ENCODE measurements around the gene GLIS1. TPM values are rescaled to one million over a fixed set of nuclear protein-coding genes. Genes with fewer than 3 reads are reported as not detected.

GLIS1 gene
- total RNA-seq, 1 experiment from 2014 or later, result 0.39 TPM

DNA sequence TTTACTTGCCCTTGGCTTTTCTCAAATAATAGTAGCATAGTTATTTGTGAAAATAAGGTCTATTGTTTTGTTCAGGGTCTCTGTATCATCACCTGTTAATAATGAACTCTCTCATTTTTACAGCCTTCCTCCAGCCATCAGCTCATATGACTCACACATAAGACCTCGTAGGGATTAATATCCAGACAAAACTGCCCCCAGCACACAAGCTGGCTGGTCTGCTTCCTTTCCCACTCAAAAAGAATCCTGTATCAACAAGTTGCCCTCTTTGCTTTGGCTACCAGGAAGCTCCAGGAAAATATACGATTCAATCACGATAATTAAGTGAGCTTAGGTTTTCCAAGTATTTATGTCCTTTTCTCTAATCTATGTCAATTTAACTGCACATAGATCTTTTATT is 160.6 kb downstream of the GLIS1 start:
- no peak for DNase-seq (ENCODE audit: low read depth, low spot score)

More for the DNA sequence above, 160.6 kb downstream of the GLIS1 start:
- H3K4me2 ChIP-seq (ENCODE audit: low read length), result no peak overlapping the region
- RAD21 ChIA-PET (ENCODE audit: low non-redundant PET in 1 of 2, low total read pairs in 2 of 2, uncharacterized antibody in 2 of 2, unreplicated experiment in 2 of 2), result no interaction called here
- H3K36me3 ChIP-seq (ENCODE audit: control insufficient read depth in 1 of 2, insufficient read depth in 2 of 2, low read length in 2 of 2), result no peaks in the 10 kb centered on the region
- no TSS peak for BruUV-seq (replicated peaks)
- intact Hi-C loops (cut with micrococcal nuclease), result no loop called here
- H3K4me1 ChIP-seq (ENCODE audit: control insufficient read depth in 1 of 2, insufficient read depth in 2 of 2, low read length in 2 of 2), result peaks cover 5 to 12% of the 10 kb centered on the region in 2 experiments; a peak in 2 of 4 replicates
- no peaks in the 10 kb centered on the region for H3K9me3 ChIP-seq (ENCODE audit: control insufficient read depth in 1 of 2, insufficient read depth in 1 of 2, low read depth in 1 of 2, low read length in 2 of 2)
- H3K4me3 ChIP-seq (replicated peaks in 1 of 2; ENCODE audit: low read depth in 1 of 2, low read length in 2 of 2), result no peak overlapping the region
- no peak overlapping the region for H3K27ac ChIP-seq (ENCODE audit: low read depth, low read length)
- H3K79me2 ChIP-seq (ENCODE audit: insufficient read depth, low read length), result no peaks in the 10 kb centered on the region
- no peak overlapping the region for H2AFZ ChIP-seq (ENCODE audit: low read depth, low read length, poor library complexity, severe bottlenecking)
- H3K27me3 ChIP-seq (ENCODE audit: insufficient read depth, low read length), result no peaks in the 10 kb centered on the region
- TF ChIP-seq, protein P1, sequence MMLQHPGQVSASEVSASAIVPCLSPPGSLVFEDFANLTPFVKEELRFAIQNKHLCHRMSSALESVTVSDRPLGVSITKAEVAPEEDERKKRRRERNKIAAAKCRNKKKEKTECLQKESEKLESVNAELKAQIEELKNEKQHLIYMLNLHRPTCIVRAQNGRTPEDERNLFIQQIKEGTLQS (IDR thresholded peaks at IDR 0.05), result no peak
- TF ChIP-seq EGR1 (IDR thresholded peaks at IDR 0.05; ENCODE audit: low read depth) (no peak), ZFX (IDR thresholded peaks at IDR 0.05) (no peak), RAD21 (IDR thresholded peaks at IDR 0.05; ENCODE audit: low read depth) (no peak), ELF1 (IDR thresholded peaks at IDR 0.05; ENCODE audit: borderline replicate concordance, low read depth) (no peak), EZH2 (IDR thresholded peaks at IDR 0.05) (no peak), FOSL1 (IDR thresholded peaks at IDR 0.05; ENCODE audit: low read depth) (no peak), CEBPB (IDR thresholded peaks at IDR 0.05; ENCODE audit: low read depth) (no peak), SP1 (IDR thresholded peaks at IDR 0.05; ENCODE audit: low read depth) (no peak), YY1 (IDR thresholded peaks at IDR 0.05; ENCODE audit: extremely low read depth, insufficient replicate concordance, low read depth, low read length) (no peak), POLR2A (IDR thresholded peaks at IDR 0.05; ENCODE audit: borderline replicate concordance, extremely low read depth, insufficient read depth, insufficient read length) (no peak), SRF (IDR thresholded peaks at IDR 0.05; ENCODE audit: low read depth) (no peak), TCF7L2 (IDR thresholded peaks at IDR 0.05; ENCODE audit: borderline replicate concordance, extremely low read depth, insufficient read depth, insufficient read length) (no peak), JUND (IDR thresholded peaks at IDR 0.05) (no peak), EZH2phosphoT487 (IDR thresholded peaks at IDR 0.05; ENCODE audit: borderline replicate concordance) (no peak)
- TF ChIP-seq, protein P2, sequence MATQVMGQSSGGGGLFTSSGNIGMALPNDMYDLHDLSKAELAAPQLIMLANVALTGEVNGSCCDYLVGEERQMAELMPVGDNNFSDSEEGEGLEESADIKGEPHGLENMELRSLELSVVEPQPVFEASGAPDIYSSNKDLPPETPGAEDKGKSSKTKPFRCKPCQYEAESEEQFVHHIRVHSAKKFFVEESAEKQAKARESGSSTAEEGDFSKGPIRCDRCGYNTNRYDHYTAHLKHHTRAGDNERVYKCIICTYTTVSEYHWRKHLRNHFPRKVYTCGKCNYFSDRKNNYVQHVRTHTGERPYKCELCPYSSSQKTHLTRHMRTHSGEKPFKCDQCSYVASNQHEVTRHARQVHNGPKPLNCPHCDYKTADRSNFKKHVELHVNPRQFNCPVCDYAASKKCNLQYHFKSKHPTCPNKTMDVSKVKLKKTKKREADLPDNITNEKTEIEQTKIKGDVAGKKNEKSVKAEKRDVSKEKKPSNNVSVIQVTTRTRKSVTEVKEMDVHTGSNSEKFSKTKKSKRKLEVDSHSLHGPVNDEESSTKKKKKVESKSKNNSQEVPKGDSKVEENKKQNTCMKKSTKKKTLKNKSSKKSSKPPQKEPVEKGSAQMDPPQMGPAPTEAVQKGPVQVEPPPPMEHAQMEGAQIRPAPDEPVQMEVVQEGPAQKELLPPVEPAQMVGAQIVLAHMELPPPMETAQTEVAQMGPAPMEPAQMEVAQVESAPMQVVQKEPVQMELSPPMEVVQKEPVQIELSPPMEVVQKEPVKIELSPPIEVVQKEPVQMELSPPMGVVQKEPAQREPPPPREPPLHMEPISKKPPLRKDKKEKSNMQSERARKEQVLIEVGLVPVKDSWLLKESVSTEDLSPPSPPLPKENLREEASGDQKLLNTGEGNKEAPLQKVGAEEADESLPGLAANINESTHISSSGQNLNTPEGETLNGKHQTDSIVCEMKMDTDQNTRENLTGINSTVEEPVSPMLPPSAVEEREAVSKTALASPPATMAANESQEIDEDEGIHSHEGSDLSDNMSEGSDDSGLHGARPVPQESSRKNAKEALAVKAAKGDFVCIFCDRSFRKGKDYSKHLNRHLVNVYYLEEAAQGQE (IDR thresholded peaks at IDR 0.05; ENCODE audit: low read depth), result no peak
- TF ChIP-seq, protein P3, sequence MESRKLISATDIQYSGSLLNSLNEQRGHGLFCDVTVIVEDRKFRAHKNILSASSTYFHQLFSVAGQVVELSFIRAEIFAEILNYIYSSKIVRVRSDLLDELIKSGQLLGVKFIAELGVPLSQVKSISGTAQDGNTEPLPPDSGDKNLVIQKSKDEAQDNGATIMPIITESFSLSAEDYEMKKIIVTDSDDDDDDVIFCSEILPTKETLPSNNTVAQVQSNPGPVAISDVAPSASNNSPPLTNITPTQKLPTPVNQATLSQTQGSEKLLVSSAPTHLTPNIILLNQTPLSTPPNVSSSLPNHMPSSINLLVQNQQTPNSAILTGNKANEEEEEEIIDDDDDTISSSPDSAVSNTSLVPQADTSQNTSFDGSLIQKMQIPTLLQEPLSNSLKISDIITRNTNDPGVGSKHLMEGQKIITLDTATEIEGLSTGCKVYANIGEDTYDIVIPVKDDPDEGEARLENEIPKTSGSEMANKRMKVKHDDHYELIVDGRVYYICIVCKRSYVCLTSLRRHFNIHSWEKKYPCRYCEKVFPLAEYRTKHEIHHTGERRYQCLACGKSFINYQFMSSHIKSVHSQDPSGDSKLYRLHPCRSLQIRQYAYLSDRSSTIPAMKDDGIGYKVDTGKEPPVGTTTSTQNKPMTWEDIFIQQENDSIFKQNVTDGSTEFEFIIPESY (IDR thresholded peaks at IDR 0.05; ENCODE audit: extremely low read depth, insufficient replicate concordance, low read length), result no peak
- TF ChIP-seq, protein P4, sequence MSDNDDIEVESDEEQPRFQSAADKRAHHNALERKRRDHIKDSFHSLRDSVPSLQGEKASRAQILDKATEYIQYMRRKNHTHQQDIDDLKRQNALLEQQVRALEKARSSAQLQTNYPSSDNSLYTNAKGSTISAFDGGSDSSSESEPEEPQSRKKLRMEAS (IDR thresholded peaks at IDR 0.05), result no peak
- H3K9ac ChIP-seq (ENCODE audit: low read length), result no peak overlapping the region
- POLR2A ChIA-PET, result no interaction called here
- H3K9me2 ChIP-seq (ENCODE audit: insufficient read depth), result no peaks in the 10 kb centered on the region
- CTCF ChIA-PET, result no interaction called here
- no peak for ATAC-seq
- no peaks in the 10 kb centered on the region for H4K20me1 ChIP-seq (ENCODE audit: insufficient read depth)
